Ecto neural progenitor cell (in vitro differentiated cells): Measurements from ENCODE around the gene SFMBT2.
A peak's percentile ranks its signal among the peaks of the same experiment; 100 is the strongest.
"Not testable (repeated sequence)": the region's sequence is repeated elsewhere in the genome, so short reads cannot be mapped to it uniquely, and the experiment has no call there.

Experiments
- DNase-seq: peaks from one replicate; pipeline ENCODE4 v3.0.0-alpha.2; 2018; ENCODE audit warnings: low spot score

SFMBT2 gene

GRCh38 chr10:7320072-7320471 is 90.8 kb downstream of the SFMBT2 start:
- DNase-seq, result no peak

GRCh38 chr10:7319632-7320031 is 91.2 kb downstream of the SFMBT2 start:
- DNase-seq, result no peak

- DNase-seq, result no peak
These were observed 92.0 kb downstream of the SFMBT2 start for GRCh38 chr10:7318836-7319235.

- no peak for DNase-seq
These were observed 92.9 kb downstream of the SFMBT2 start for GRCh38 chr10:7317786-7318446.

GRCh38 chr10:7316839-7317238 is 94.0 kb downstream of the SFMBT2 start:
- DNase-seq, result no peak

- no peak for DNase-seq
These were observed 94.9 kb downstream of the SFMBT2 start for GRCh38 chr10:7315906-7316305.

GRCh38 chr10:7314170-7314569 is 96.7 kb downstream of the SFMBT2 start:
- DNase-seq, result no peak

GRCh38 chr10:7312488-7312857 is 98.4 kb downstream of the SFMBT2 start:
- no peak for DNase-seq

- not testable (repeated sequence) for DNase-seq
These were observed 98.9 kb downstream of the SFMBT2 start for GRCh38 chr10:7311850-7312487.

- DNase-seq, result no peak
These were observed 99.5 kb downstream of the SFMBT2 start for GRCh38 chr10:7311218-7311849.

GRCh38 chr10:7310076-7310475 is 100.8 kb downstream of the SFMBT2 start:
- no peak for DNase-seq

GRCh38 chr10:7308826-7309225 is 102.0 kb downstream of the SFMBT2 start:
- DNase-seq, result no peak

GRCh38 chr10:7306616-7307015 is 104.2 kb downstream of the SFMBT2 start:
- no peak for DNase-seq

- DNase-seq, result no peak
These were observed 104.7 kb downstream of the SFMBT2 start for GRCh38 chr10:7306147-7306546.

GRCh38 chr10:7305053-7305452 is 105.8 kb downstream of the SFMBT2 start:
- DNase-seq, result no peak

GRCh38 chr10:7304110-7304509 is 106.7 kb downstream of the SFMBT2 start:
- no peak for DNase-seq

- DNase-seq, result no peak
These were observed 107.8 kb downstream of the SFMBT2 start for GRCh38 chr10:7302930-7303557.

- DNase-seq, result no peak
These were observed 108.4 kb downstream of the SFMBT2 start for GRCh38 chr10:7302392-7302906.

- DNase-seq, result peak; percentile 66
These were observed 109.6 kb downstream of the SFMBT2 start for GRCh38 chr10:7301006-7301778.

- no peak for DNase-seq
These were observed 110.4 kb downstream of the SFMBT2 start for GRCh38 chr10:7300384-7300971.

- DNase-seq, result not testable (repeated sequence)
These were observed 111.1 kb downstream of the SFMBT2 start for GRCh38 chr10:7299601-7300325.
